ENCODE results near the gene SLC1A7. TPM values are rescaled to one million over a fixed set of nuclear protein-coding genes. Genes with fewer than 3 reads are reported as not detected.

Gene SLC1A7
- total RNA-seq, 1 experiment from 2014 or later = not detected

- DNase-seq = no peak
- H2AFZ ChIP-seq (ENCODE audit: low read length) = no peak overlapping the region
- no peaks in the 10 kb centered on the region for H3K79me2 ChIP-seq (ENCODE audit: low read length)
- H3K4me1 ChIP-seq (ENCODE audit: low read length) = no peaks in the 10 kb centered on the region
- no peaks in the 10 kb centered on the region for H3K9me3 ChIP-seq (ENCODE audit: low read length)
- no peak overlapping the region for H3K9ac ChIP-seq (ENCODE audit: low read length)
- no peaks in the 10 kb centered on the region for H3K36me3 ChIP-seq (ENCODE audit: insufficient read depth, low read length)
- no peak overlapping the region for H3K27ac ChIP-seq (ENCODE audit: low read length)
- no peak overlapping the region for H3K4me2 ChIP-seq (ENCODE audit: low read depth, low read length, poor library complexity, severe bottlenecking)
- no peaks in the 10 kb centered on the region for H4K20me1 ChIP-seq (ENCODE audit: insufficient read depth, low read depth, low read length)
- H3K4me3 ChIP-seq (ENCODE audit: low read length) = no peak overlapping the region
- no peaks in the 10 kb centered on the region for H3K9me2 ChIP-seq (replicated peaks; ENCODE audit: insufficient read depth, low read length)
- H3K27me3 ChIP-seq (ENCODE audit: low read length) = no peaks in the 10 kb centered on the region
Observed at GRCh38 chr1:53166366-53166765, 23.9 kb upstream of the SLC1A7 start.

DNA sequence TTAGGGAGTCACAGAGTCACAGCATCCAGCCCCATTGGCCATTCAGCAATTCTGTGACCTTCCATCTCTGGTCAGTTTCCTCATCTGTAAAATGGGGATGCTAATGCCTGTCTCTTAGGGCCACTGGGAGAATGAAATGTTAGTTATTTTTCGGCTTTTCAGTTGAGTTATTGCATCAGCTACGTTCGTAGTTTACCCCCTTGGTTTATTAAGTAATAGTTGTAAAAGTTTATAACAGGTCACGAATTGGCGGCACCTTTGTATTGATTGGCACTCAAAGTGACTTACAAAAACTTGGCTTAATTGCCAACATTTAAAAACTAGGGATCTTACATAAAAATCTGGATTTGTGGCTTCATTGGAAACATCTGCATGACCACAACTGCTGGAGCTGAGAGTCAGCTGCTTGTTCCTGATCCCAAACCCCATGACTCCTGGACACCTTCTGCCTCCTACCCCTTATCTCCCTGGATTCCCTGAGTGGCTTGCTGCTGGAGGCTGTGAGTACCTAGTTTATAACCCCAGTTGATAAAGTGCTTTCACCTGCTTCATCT is 23.0 kb upstream of the SLC1A7 start:
- Histone ChIP-seq H3K36me3 (ENCODE audit: insufficient read depth, low read length) (no peaks in the 10 kb centered on the region), H3K9ac (ENCODE audit: low read length) (no peak overlapping the region), H3K9me2 (replicated peaks; ENCODE audit: insufficient read depth, low read length) (no peaks in the 10 kb centered on the region), H3K27me3 (ENCODE audit: low read length) (no peaks in the 10 kb centered on the region), H4K20me1 (ENCODE audit: insufficient read depth, low read depth, low read length) (no peaks in the 10 kb centered on the region), H3K4me3 (ENCODE audit: low read length) (no peak overlapping the region), H3K4me1 (ENCODE audit: low read length) (no peaks in the 10 kb centered on the region), H3K9me3 (ENCODE audit: low read length) (no peaks in the 10 kb centered on the region), H3K27ac (ENCODE audit: low read length) (no peak overlapping the region), H2AFZ (ENCODE audit: low read length) (no peak overlapping the region), H3K79me2 (ENCODE audit: low read length) (no peaks in the 10 kb centered on the region), H3K4me2 (ENCODE audit: low read depth, low read length, poor library complexity, severe bottlenecking) (no peak overlapping the region)
- DNase-seq = no peak

GRCh38 chr1:53163291-53163768 is 20.9 kb upstream of the SLC1A7 start:
- no peaks in the 10 kb centered on the region for H3K36me3 ChIP-seq (ENCODE audit: insufficient read depth, low read length)
- no peaks in the 10 kb centered on the region for H3K9me3 ChIP-seq (ENCODE audit: low read length)
- H3K27me3 ChIP-seq (ENCODE audit: low read length) = no peaks in the 10 kb centered on the region
- no peak overlapping the region for H3K4me3 ChIP-seq (ENCODE audit: low read length)
- no peaks in the 10 kb centered on the region for H3K9me2 ChIP-seq (replicated peaks; ENCODE audit: insufficient read depth, low read length)
- H3K4me2 ChIP-seq (ENCODE audit: low read depth, low read length, poor library complexity, severe bottlenecking) = no peak overlapping the region
- H3K4me1 ChIP-seq (ENCODE audit: low read length) = no peaks in the 10 kb centered on the region
- no peaks in the 10 kb centered on the region for H4K20me1 ChIP-seq (ENCODE audit: insufficient read depth, low read depth, low read length)
- H2AFZ ChIP-seq (ENCODE audit: low read length) = no peak overlapping the region
- no peak overlapping the region for H3K27ac ChIP-seq (ENCODE audit: low read length)
- H3K9ac ChIP-seq (ENCODE audit: low read length) = no peak overlapping the region
- H3K79me2 ChIP-seq (ENCODE audit: low read length) = no peaks in the 10 kb centered on the region
- DNase-seq = no peak

- Histone ChIP-seq H3K27ac (ENCODE audit: low read length) (no peak overlapping the region), H2AFZ (ENCODE audit: low read length) (no peak overlapping the region), H3K79me2 (ENCODE audit: low read length) (no peaks in the 10 kb centered on the region), H3K9ac (ENCODE audit: low read length) (no peak overlapping the region), H3K36me3 (ENCODE audit: insufficient read depth, low read length) (no peaks in the 10 kb centered on the region), H3K4me2 (ENCODE audit: low read depth, low read length, poor library complexity, severe bottlenecking) (no peak overlapping the region), H3K9me3 (ENCODE audit: low read length) (no peaks in the 10 kb centered on the region), H4K20me1 (ENCODE audit: insufficient read depth, low read depth, low read length) (no peaks in the 10 kb centered on the region), H3K27me3 (ENCODE audit: low read length) (no peaks in the 10 kb centered on the region), H3K4me1 (ENCODE audit: low read length) (no peaks in the 10 kb centered on the region), H3K9me2 (replicated peaks; ENCODE audit: insufficient read depth, low read length) (no peaks in the 10 kb centered on the region), H3K4me3 (ENCODE audit: low read length) (no peak overlapping the region)
- DNase-seq = no peak
Observed at GRCh38 chr1:53162621-53163020, 20.2 kb upstream of the SLC1A7 start.

- no peaks in the 10 kb centered on the region for H3K9me2 ChIP-seq (replicated peaks; ENCODE audit: insufficient read depth, low read length)
- no peaks in the 10 kb centered on the region for H4K20me1 ChIP-seq (ENCODE audit: insufficient read depth, low read depth, low read length)
- no peak overlapping the region for H3K9ac ChIP-seq (ENCODE audit: low read length)
- H3K79me2 ChIP-seq (ENCODE audit: low read length) = no peaks in the 10 kb centered on the region
- no peak for DNase-seq
- H3K36me3 ChIP-seq (ENCODE audit: insufficient read depth, low read length) = no peaks in the 10 kb centered on the region
- no peak overlapping the region for H2AFZ ChIP-seq (ENCODE audit: low read length)
- H3K9me3 ChIP-seq (ENCODE audit: low read length) = no peaks in the 10 kb centered on the region
- no peak overlapping the region for H3K27ac ChIP-seq (ENCODE audit: low read length)
- no peaks in the 10 kb centered on the region for H3K27me3 ChIP-seq (ENCODE audit: low read length)
- H3K4me1 ChIP-seq (ENCODE audit: low read length) = no peaks in the 10 kb centered on the region
- no peak overlapping the region for H3K4me3 ChIP-seq (ENCODE audit: low read length)
- no peak overlapping the region for H3K4me2 ChIP-seq (ENCODE audit: low read depth, low read length, poor library complexity, severe bottlenecking)
Observed at GRCh38 chr1:53160924-53161378, 18.5 kb upstream of the SLC1A7 start.

DNA sequence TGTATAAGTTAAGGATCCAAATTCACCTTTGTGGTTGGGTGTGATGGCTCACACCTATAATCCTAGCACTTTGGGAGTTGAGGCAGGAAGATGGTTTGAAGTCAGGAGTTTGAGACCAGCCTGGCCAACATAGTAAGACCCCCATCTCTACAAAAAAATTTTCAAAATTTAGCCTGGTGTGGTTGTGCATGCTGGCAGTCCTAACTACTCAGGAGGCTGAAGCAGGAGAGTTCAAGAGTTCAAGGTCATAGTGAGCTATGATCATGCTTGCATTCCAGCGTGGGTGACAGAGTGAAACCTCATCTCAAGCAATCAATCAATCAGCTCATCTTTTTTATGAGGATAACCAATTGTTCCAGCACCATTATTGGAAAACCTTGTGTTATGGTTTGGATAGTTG is 16.5 kb upstream of the SLC1A7 start:
- Histone ChIP-seq H3K79me2 (ENCODE audit: low read length) (no peaks in the 10 kb centered on the region), H3K4me3 (ENCODE audit: low read length) (no peak overlapping the region), H3K9me3 (ENCODE audit: low read length) (no peaks in the 10 kb centered on the region), H2AFZ (ENCODE audit: low read length) (no peak overlapping the region), H3K36me3 (ENCODE audit: insufficient read depth, low read length) (no peaks in the 10 kb centered on the region), H4K20me1 (ENCODE audit: insufficient read depth, low read depth, low read length) (no peaks in the 10 kb centered on the region), H3K27ac (ENCODE audit: low read length) (no peak overlapping the region), H3K27me3 (ENCODE audit: low read length) (no peaks in the 10 kb centered on the region), H3K4me1 (ENCODE audit: low read length) (no peaks in the 10 kb centered on the region), H3K4me2 (ENCODE audit: low read depth, low read length, poor library complexity, severe bottlenecking) (no peak overlapping the region), H3K9me2 (replicated peaks; ENCODE audit: insufficient read depth, low read length) (no peaks in the 10 kb centered on the region), H3K9ac (ENCODE audit: low read length) (no peak overlapping the region)
- no peak for DNase-seq

DNA sequence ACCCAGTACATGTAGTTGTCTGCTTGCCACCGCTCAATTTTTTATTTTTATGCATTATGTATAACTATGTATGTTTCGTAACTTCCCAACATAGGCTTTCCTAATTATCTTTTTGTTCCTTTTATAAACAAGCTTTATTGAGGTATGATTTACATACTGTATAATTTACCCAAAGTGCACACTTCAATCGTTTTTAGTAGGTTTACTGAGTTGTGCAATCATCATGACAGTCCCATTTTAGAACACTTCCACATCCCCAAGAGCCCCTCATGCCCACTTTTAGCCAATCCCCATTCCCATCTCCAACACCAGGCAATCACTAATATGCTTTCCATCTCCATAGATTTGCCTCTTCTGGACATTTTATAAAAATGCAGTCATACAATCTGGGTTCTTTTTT is 14.3 kb upstream of the SLC1A7 start:
- H4K20me1 ChIP-seq (ENCODE audit: insufficient read depth, low read depth, low read length) = no peaks in the 10 kb centered on the region
- no peak for DNase-seq
- no peak overlapping the region for H3K9ac ChIP-seq (ENCODE audit: low read length)
- no peaks in the 10 kb centered on the region for H3K4me1 ChIP-seq (ENCODE audit: low read length)
- H2AFZ ChIP-seq (ENCODE audit: low read length) = no peak overlapping the region
- H3K9me2 ChIP-seq (replicated peaks; ENCODE audit: insufficient read depth, low read length) = no peaks in the 10 kb centered on the region
- no peak overlapping the region for H3K27ac ChIP-seq (ENCODE audit: low read length)
- no peak overlapping the region for H3K4me2 ChIP-seq (ENCODE audit: low read depth, low read length, poor library complexity, severe bottlenecking)
- H3K9me3 ChIP-seq (ENCODE audit: low read length) = no peaks in the 10 kb centered on the region
- H3K27me3 ChIP-seq (ENCODE audit: low read length) = no peaks in the 10 kb centered on the region
- no peaks in the 10 kb centered on the region for H3K36me3 ChIP-seq (ENCODE audit: insufficient read depth, low read length)
- no peaks in the 10 kb centered on the region for H3K79me2 ChIP-seq (ENCODE audit: low read length)
- H3K4me3 ChIP-seq (ENCODE audit: low read length) = no peak overlapping the region

DNA sequence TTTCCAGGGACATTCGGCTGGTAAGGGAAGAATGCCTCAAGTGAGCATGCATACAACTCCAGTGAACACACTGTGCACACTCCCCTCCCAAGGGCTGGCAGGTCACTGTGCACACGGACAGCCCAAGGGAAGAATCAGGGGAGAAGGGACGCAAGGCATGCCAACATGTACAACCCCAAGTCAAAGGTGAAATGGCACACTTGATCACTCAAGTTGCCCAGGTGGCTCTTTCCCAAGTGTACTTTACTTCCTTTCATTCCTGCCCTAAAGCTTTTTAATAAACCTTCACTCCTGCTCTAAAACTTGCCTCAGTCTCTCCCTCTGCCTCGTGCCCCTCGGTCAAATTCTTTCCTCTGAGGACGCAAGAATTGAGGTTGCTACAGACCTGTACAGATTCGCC is 13.5 kb upstream of the SLC1A7 start:
- Histone ChIP-seq H3K4me1 (ENCODE audit: low read length) (no peaks in the 10 kb centered on the region), H3K79me2 (ENCODE audit: low read length) (no peaks in the 10 kb centered on the region), H3K27me3 (ENCODE audit: low read length) (no peaks in the 10 kb centered on the region), H3K9me2 (replicated peaks; ENCODE audit: insufficient read depth, low read length) (no peaks in the 10 kb centered on the region), H3K27ac (ENCODE audit: low read length) (no peak overlapping the region), H3K9me3 (ENCODE audit: low read length) (no peaks in the 10 kb centered on the region), H4K20me1 (ENCODE audit: insufficient read depth, low read depth, low read length) (no peaks in the 10 kb centered on the region), H3K4me2 (ENCODE audit: low read depth, low read length, poor library complexity, severe bottlenecking) (no peak overlapping the region), H2AFZ (ENCODE audit: low read length) (no peak overlapping the region), H3K4me3 (ENCODE audit: low read length) (no peak overlapping the region), H3K9ac (ENCODE audit: low read length) (no peak overlapping the region), H3K36me3 (ENCODE audit: insufficient read depth, low read length) (no peaks in the 10 kb centered on the region)
- no peak for DNase-seq

- H3K36me3 ChIP-seq (ENCODE audit: insufficient read depth, low read length) = no peaks in the 10 kb centered on the region
- H3K9me2 ChIP-seq (replicated peaks; ENCODE audit: insufficient read depth, low read length) = no peaks in the 10 kb centered on the region
- no peak for DNase-seq
- no peaks in the 10 kb centered on the region for H3K4me1 ChIP-seq (ENCODE audit: low read length)
- no peaks in the 10 kb centered on the region for H4K20me1 ChIP-seq (ENCODE audit: insufficient read depth, low read depth, low read length)
- H3K9me3 ChIP-seq (ENCODE audit: low read length) = no peaks in the 10 kb centered on the region
- H3K27me3 ChIP-seq (ENCODE audit: low read length) = no peaks in the 10 kb centered on the region
- H3K9ac ChIP-seq (ENCODE audit: low read length) = no peak overlapping the region
- H3K79me2 ChIP-seq (ENCODE audit: low read length) = no peaks in the 10 kb centered on the region
- H3K4me3 ChIP-seq (ENCODE audit: low read length) = no peak overlapping the region
- no peak overlapping the region for H3K4me2 ChIP-seq (ENCODE audit: low read depth, low read length, poor library complexity, severe bottlenecking)
- H3K27ac ChIP-seq (ENCODE audit: low read length) = no peak overlapping the region
- H2AFZ ChIP-seq (ENCODE audit: low read length) = no peak overlapping the region
Observed at GRCh38 chr1:53155534-53155933, 13.1 kb upstream of the SLC1A7 start.

Data from Karpas-422 (cell line).